K562 (cell line): ENCODE results near the gene SYT6. TPM values are rescaled to one million over a fixed set of nuclear protein-coding genes. Genes with fewer than 3 reads are reported as not detected.

Experiments used
- ATAC-seq: fragments of 200-7000 bp; cut with Tn5 transposase; 3 replicates; pipeline ENCODE4 v1.9.1; 2020; ENCODE audit warnings: moderate library complexity
- BruUV-seq: library from RNA; stranded (reverse); fragments of 400-500 nt; replicated peaks from 2 replicates; lab custom pipeline; 2021; lab: Mats Ljungman, UMichigan
- CTCF ChIA-PET: fragments of 300-600 bp; formaldehyde crosslinking; extraction: SDS; loops from one replicate; lab custom pipeline; 2021; ENCODE audit warnings: low intra/inter-chr PET ratio; lab: Yijun Ruan, JAX
- POLR2A ChIA-PET: fragments of 300-600, 350-650 bp; sonication (Branson Sonifier 250); formaldehyde crosslinking; extraction: SDS; loops from one replicate; lab custom pipeline; 2021; ENCODE audit warnings: antibody characterized with exemption, inconsistent platforms; lab: Yijun Ruan, JAX
- DNase-seq, 4 experiments: peaks; one replicate each; pipeline versions ENCODE4 v3.0.0 to v3.0.0-alpha.2; 2011 to 2018; ENCODE audit warnings: low spot score in 3 of 4, mixed read lengths in 3 of 4; ENCODE audit errors: extremely low read depth in 1 of 4
- FAIRE-seq: peaks from 2 replicates; lab custom pipeline; 2011; peaks lifted over from hg19 to GRCh38; lab: Jason Lieb, UNC
- H2AFZ ChIP-seq: 2 replicates; pipeline ENCODE4 v1.6.0; 2011; ENCODE audit warnings: low read depth, low read length, control low read depth, inconsistent platforms
- H3K27ac ChIP-seq: fragments of 200-600 bp; 3 replicates; pipeline ENCODE4 v1.8.0; 2011; ENCODE audit warnings: low read depth, mild to moderate bottlenecking, control low read depth, inconsistent platforms, low read length, moderate library complexity, mixed read lengths; ENCODE audit errors: extremely low read depth
- H3K27me3 ChIP-seq, 2 experiments: fragments of 300-600 bp in 1 of 2; 2 replicates in 1 of 2; 3 replicates in 1 of 2; pipeline versions ENCODE4 v1.6.0 to v1.8.0; 2011; ENCODE audit warnings: inconsistent platforms in 2 of 2, low read length in 2 of 2, mild to moderate bottlenecking in 1 of 2, mixed read lengths in 1 of 2, moderate library complexity in 1 of 2; ENCODE audit not compliant: control insufficient read depth in 2 of 2, insufficient read depth in 2 of 2
- H3K36me3 ChIP-seq: fragments of 300-600 bp; 3 replicates; pipeline ENCODE4 v1.8.0; 2011; ENCODE audit warnings: mild to moderate bottlenecking, low read length, inconsistent platforms; ENCODE audit not compliant: control insufficient read depth, insufficient read depth
- H3K4me1 ChIP-seq, 2 experiments: fragments of 200-600 bp in 1 of 2; replicated peaks in 1 of 2; 2 replicates in 1 of 2; 3 replicates in 1 of 2; pipeline versions ENCODE4 v1.5.1 to v1.8.0; 2011; ENCODE audit warnings: inconsistent platforms in 2 of 2, low read length in 2 of 2, mild to moderate bottlenecking in 1 of 2, mixed read lengths in 1 of 2, moderate library complexity in 1 of 2; ENCODE audit not compliant: control insufficient read depth in 2 of 2, insufficient read depth in 2 of 2
- H3K4me2 ChIP-seq: 2 replicates; pipeline ENCODE4 v1.6.1; 2011; ENCODE audit warnings: low read length, control low read depth, inconsistent platforms, mixed read lengths; ENCODE audit not compliant: insufficient read depth
- H3K4me3 ChIP-seq: fragments of 200-600 bp; sonication (generic), shearing (Covaris generic); 2 replicates; pipeline ENCODE4 v1.5.1; 2016; ENCODE audit warnings: control low read depth, inconsistent platforms
- H3K79me2 ChIP-seq: fragments of 200-600 bp; 3 replicates; pipeline ENCODE4 v1.8.0; 2011; ENCODE audit warnings: low read length, inconsistent platforms; ENCODE audit not compliant: control insufficient read depth, insufficient read depth
- H3K9ac ChIP-seq, 2 experiments: 2 replicates each; pipeline versions ENCODE4 v1.6.0 to v1.6.1; 2011; ENCODE audit warnings: low read depth in 2 of 2, low read length in 2 of 2, control low read depth in 1 of 2, inconsistent platforms in 1 of 2, mild to moderate bottlenecking in 1 of 2, mixed read lengths in 1 of 2; ENCODE audit not compliant: insufficient read depth in 1 of 2
- H3K9me1 ChIP-seq: one replicate; pipeline ENCODE4 v1.6.0; 2011; ENCODE audit warnings: inconsistent platforms, mild to moderate bottlenecking, low read length, moderate library complexity; ENCODE audit not compliant: control insufficient read depth, insufficient read depth
- H3K9me3 ChIP-seq: replicated peaks from 2 replicates; pipeline ENCODE4 v1.5.1; 2011; ENCODE audit warnings: low read depth, low read length, inconsistent platforms; ENCODE audit not compliant: control insufficient read depth, insufficient read depth
- H4K20me1 ChIP-seq: replicated peaks from 2 replicates; pipeline ENCODE4 v1.6.1; 2011; ENCODE audit warnings: low read length, inconsistent platforms, mixed read lengths; ENCODE audit not compliant: control insufficient read depth, insufficient read depth
- ETS2 ChIP-seq: IDR thresholded peaks from 2 replicates; pipeline ENCODE4 v1.6.1; 2016; ENCODE audit warnings: borderline replicate concordance, missing genetic modification characterization, mild to moderate bottlenecking, moderate library complexity, missing compliant biosample characterization; ENCODE audit not compliant: poor library complexity, severe bottlenecking
- RFX7 ChIP-seq: fragments of 250-450 bp; sonication (Bioruptor Pico); IDR thresholded peaks from 2 replicates; pipeline ENCODE4 v1.5.1; 2021; ENCODE audit warnings: mild to moderate bottlenecking
- ZBTB17 ChIP-seq: fragments of 450-650 bp; formaldehyde crosslinking; IDR thresholded peaks from 2 replicates; pipeline ENCODE4 v1.4.0; 2020; ENCODE audit warnings: mild to moderate bottlenecking
- ZNF212 ChIP-seq: fragments of 450-650 bp; formaldehyde crosslinking; IDR thresholded peaks from 2 replicates; pipeline ENCODE4 v1.4.0; 2020; ENCODE audit warnings: mild to moderate bottlenecking
- ZNF444 ChIP-seq: fragments of 250-450 bp; sonication (Bioruptor Pico); IDR thresholded peaks from 2 replicates; pipeline ENCODE4 v1.4.0; 2020; ENCODE audit warnings: mild to moderate bottlenecking, moderate library complexity
- WGBS: fragments of 100-300 bp; shearing (Covaris generic); methylation state at CpG from one replicate; pipeline ENCODE4 v1.1.6; 2016; ENCODE audit warnings: low coverage, mixed read lengths; ENCODE audit not compliant: insufficient coverage; ENCODE audit errors: missing lambda C conversion rate; 5-methylcytosine and 5-hydroxymethylcytosine counted together
- in situ Hi-C: fragments of 300-500 bp; cut with MboI; formaldehyde crosslinking; loops from 4 replicates; pipeline ENCODE4 v1.15.0; 2018; ENCODE audit warnings: inconsistent platforms, mixed read lengths
- intact Hi-C: fragments of 100-400 bp; cut with micrococcal nuclease; formaldehyde crosslinking; loops from 2 replicates; pipeline ENCODE4 v1.14.2; 2022
- polyA plus RNA-seq, 8 experiments: library from polyadenylated mRNA; depleted of rRNA in 4 of 8; stranded (reverse) in 5 of 8; unstranded in 3 of 8; fragments of >200 nt; fragmentation: Nextera tagmentation in 2 of 8; fragmentation: Illumina TruSeq in 1 of 8; extraction: Ambion mirVana in 2 of 8; extraction: Trizol in 1 of 8; gene quantifications; 2 replicates each; pipeline versions ENCODE4 v1.2.1 to v1.2.3, GENCODE V29; 2011 to 2014; ENCODE audit warnings: inconsistent platforms in 1 of 8, missing spikeins in 1 of 8
- total RNA-seq, 7 experiments: library from RNA; depleted of rRNA in 6 of 7; stranded (reverse); fragments of >200 nt in 6 of 7; fragmentation: Illumina TruSeq in 2 of 7; extraction: Trizol in 2 of 7; gene quantifications; 2 replicates each; pipeline versions ENCODE4 v1.2.1 to v1.2.3, GENCODE V29; 2011 to 2021; ENCODE audit warnings: low replicate concordance in 1 of 7
- TF ChIP-seq, protein P1 (sequence below): fragments of 250-450 bp; sonication (Bioruptor Pico); IDR thresholded peaks from 2 replicates; pipeline ENCODE4 v1.5.1; 2021; ENCODE audit warnings: mild to moderate bottlenecking
- TF ChIP-seq, protein P2 (sequence below): sonication (generic); formaldehyde crosslinking; IDR thresholded peaks from 2 replicates; pipeline ENCODE4 v1.8.1; 2023; ENCODE audit warnings: mild to moderate bottlenecking, missing genetic modification reagents

The SYT6 gene
- total and polyA plus RNA-seq, 9 of the 15 experiments (the other 6 are each of a cell fraction or from before 2014, with no cell fraction given), result 0.06 TPM; not detected in 8

GRCh38 chr1:114075546-114076242 is 78.0 kb downstream of the SYT6 start:
- ChIA-PET CTCF (no interaction called here), POLR2A (interaction anchor here (0.6 to 1.6 kb wide), 2 partner anchors 8 to 102 kb away, joined by 3 to 7 read pairs; no protein-coding TSS in a partner anchor)
- no peaks in the 10 kb centered on the region for H3K9me1 ChIP-seq
- in situ Hi-C loops (no loop called here), intact Hi-C loops (no loop called here)
- no peaks in the 10 kb centered on the region; the same call in 1 of the 2 replicates for H3K9me3 ChIP-seq
- TF ChIP-seq ZNF212 (CRISPR knock-in tag) (no peak), RFX7 (no peak), ETS2 (tag) (no peak), ZNF444 (CRISPR knock-in tag) (no peak), ZBTB17 (CRISPR knock-in tag) (no peak)
- TF ChIP-seq, protein P1, sequence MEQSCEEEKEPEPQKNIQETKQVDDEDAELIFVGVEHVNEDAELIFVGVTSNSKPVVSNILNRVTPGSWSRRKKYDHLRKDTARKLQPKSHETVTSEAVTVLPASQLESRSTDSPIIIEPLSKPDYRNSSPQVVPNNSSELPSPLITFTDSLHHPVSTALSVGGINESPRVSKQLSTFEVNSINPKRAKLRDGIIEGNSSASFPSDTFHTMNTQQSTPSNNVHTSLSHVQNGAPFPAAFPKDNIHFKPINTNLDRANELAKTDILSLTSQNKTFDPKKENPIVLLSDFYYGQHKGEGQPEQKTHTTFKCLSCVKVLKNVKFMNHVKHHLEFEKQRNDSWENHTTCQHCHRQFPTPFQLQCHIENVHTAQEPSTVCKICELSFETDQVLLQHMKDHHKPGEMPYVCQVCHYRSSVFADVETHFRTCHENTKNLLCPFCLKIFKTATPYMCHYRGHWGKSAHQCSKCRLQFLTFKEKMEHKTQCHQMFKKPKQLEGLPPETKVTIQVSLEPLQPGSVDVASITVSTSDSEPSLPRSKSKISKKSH (CRISPR knock-in tag), result no peak
- TF ChIP-seq, protein P2, sequence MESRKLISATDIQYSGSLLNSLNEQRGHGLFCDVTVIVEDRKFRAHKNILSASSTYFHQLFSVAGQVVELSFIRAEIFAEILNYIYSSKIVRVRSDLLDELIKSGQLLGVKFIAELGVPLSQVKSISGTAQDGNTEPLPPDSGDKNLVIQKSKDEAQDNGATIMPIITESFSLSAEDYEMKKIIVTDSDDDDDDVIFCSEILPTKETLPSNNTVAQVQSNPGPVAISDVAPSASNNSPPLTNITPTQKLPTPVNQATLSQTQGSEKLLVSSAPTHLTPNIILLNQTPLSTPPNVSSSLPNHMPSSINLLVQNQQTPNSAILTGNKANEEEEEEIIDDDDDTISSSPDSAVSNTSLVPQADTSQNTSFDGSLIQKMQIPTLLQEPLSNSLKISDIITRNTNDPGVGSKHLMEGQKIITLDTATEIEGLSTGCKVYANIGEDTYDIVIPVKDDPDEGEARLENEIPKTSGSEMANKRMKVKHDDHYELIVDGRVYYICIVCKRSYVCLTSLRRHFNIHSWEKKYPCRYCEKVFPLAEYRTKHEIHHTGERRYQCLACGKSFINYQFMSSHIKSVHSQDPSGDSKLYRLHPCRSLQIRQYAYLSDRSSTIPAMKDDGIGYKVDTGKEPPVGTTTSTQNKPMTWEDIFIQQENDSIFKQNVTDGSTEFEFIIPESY (CRISPR knock-in tag), result no peak
- WGBS, result 6% methylated on average over 4 of the region's 4 CpGs
- DNase-seq (no peak), FAIRE-seq (no peak), ATAC-seq (no peak)
- peaks cover 0 to under 1% of the 10 kb centered on the region in 2 experiments; a peak in 1 of 5 replicates for H3K27me3 ChIP-seq
- no peak overlapping the region for H3K4me2 ChIP-seq
- no peaks in the 10 kb centered on the region for H4K20me1 ChIP-seq
- no peak overlapping the region for H3K9ac ChIP-seq
- BruUV-seq, result no TSS peak
- no peaks in the 10 kb centered on the region for H3K79me2 ChIP-seq
- H3K27ac ChIP-seq, result no peak overlapping the region
- peaks cover 7 to 23% of the 10 kb centered on the region in 2 experiments; a peak in 4 of 5 replicates for H3K4me1 ChIP-seq
- no peak overlapping the region for H3K4me3 ChIP-seq
- H3K36me3 ChIP-seq, result no peaks in the 10 kb centered on the region
- peak overlapping the region; percentile 15; the same call in 1 of the 2 replicates for H2AFZ ChIP-seq
